OCI-LY1 (cell line): ENCODE data around the gene PHF20.

Source experiments
- CTCF ChIP-seq: fragments of 200-600 bp; sonication (generic), shearing (Covaris generic); IDR thresholded peaks from 2 replicates; pipeline ENCODE4 v1.5.1; 2017; ENCODE audit warnings: mild to moderate bottlenecking, antibody characterized with exemption, low read length, moderate library complexity, mixed read lengths
- EZH2 ChIP-seq: fragments of 200-600 bp; sonication (generic), shearing (Covaris generic); IDR thresholded peaks from 2 replicates; pipeline ENCODE4 v1.8.0; 2017; ENCODE audit warnings: borderline replicate concordance, mixed run types, mild to moderate bottlenecking, antibody characterized with exemption, low read length, moderate library complexity, mixed read lengths

- TF ChIP-seq CTCF (no peak), EZH2 (no peak)
These were observed 59.2 kb downstream of the PHF20 start for GRCh38 chr20:35831029-35831428.
